ENCODE data around the gene C4BPA.

C4BPA gene

DNA sequence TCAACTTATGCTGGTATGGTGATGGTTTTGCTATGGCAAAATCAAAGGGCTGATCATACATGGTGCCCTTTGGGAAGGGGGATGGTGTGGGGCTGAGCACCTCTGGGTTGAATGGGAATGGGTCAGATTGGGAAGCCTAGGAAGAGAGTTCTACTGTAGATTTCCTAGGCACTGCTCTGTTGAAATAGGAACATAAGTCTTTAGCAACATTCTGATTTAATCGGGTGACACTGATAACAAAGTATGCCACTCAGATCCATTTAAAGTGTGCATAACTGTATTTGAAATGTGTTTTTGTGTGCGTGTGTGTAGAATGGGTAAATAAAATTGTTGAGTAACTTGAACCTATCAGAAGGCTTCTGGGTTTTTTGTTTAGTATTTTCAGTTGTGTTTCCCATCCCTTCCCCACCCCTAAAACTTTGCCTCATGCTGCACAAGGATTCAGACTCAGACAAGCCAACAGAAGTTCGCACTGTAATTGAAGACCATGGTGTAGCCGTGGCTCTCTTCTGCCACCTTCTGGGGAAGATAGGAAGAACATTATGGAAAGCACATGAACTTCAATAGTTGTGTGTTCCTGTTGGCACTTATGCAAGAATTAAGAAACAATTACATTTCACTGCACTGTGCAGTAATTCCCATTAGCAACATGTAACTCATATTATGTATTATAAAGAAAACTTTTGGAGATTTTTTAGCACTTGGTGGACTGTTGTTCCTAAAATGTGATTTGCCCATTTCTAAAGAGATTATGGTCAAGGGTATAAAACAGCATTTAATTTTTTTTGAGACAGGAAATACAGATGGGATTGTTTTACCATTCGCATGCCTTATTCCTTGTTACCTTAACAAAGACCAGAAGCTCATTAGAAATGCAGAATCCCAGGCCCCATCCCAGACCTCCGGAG lies 26.3 kb upstream of the C4BPA start:
- DNase-seq: peak; percentile 41

DNA sequence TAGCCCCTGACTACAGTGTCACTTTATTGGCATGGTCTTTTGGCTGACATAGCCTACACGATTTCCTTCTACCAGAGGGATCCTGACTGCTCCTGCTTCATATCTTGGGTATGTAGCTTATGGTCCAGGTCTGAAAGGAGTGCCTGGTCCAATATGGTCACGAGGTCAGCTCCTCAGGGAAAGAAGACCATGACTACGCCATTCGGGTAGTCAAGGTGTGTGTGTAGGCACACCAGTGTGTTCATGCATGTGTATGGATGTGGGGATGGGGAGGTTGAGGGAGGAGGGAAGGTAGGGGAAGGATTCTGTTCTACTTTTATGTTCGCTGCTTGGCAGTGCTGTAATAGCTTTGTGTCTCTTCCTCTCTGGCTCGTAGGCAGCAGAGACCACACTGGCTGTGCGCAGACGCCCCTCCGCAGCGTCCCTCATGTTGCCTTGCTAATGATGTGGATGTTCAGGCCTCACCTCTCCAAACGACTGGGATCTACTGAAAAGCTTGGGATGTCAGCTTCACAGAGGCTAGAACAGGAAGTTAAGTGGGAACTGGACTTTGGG lies 25.4 kb upstream of the C4BPA start:
- DNase-seq: no peak

DNA sequence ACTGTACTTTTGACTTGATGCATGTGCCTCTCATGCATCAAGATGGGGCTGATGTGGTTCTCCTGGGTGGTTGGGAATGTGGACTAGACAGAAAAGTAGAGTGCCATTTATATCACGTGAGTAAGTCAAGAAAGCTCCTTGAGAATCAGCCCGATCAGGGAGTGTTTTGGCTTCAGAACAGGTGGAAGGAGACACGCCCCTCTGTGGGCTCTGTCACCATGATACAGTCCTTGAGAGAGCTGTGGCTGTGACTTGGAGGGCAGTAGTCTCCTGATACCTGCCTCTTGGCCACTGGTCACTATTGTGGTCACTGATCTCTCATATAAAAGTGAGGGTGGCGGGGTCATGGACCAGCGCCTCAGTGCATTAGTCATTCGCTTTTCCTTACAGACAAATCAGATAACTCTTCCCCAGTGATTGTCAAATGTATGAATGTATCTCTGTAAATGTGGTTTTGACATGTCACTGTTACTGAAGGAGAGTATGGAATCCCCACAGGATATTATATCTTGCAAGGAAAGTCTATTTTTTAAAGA lies 24.3 kb upstream of the C4BPA start:
- DNase-seq: no peak

DNA sequence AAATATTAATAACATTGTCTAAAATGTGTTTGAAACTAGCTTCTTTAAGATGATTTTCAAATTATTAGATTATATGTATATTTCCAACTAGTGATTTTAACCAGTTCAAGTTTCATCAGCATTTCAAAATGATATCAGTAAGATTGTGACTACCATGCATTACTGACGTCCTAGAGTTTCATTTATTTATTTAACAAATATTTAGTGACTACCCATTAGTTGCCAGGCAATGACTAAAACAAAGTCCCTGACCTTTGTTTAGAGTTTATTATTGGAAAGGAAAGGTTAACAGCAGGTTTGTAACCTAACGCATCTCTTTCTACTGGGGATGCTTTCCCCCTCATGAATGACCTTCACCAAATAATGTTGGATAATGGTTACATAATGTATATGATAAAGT lies 22.9 kb upstream of the C4BPA start:
- DNase-seq: no peak

DNA sequence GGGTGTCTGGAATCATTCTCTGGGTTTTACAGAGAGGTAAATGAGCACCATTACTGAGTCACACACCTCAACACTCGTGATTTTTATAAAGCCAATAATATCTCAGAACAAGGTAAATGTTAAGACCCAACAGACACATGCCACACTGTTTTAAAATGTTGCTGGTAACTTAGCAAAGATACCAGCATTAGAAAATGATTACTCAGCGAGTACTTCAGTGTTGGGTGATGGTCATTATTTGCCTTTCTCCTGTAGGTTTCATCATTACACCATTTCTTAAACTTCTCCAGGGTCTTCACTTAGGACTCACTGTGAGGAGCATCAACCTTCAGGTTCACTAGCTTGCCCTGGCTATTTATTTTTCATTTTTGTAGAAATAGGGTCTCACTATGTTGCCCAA lies 22.2 kb upstream of the C4BPA start:
- no peak for DNase-seq

DNA sequence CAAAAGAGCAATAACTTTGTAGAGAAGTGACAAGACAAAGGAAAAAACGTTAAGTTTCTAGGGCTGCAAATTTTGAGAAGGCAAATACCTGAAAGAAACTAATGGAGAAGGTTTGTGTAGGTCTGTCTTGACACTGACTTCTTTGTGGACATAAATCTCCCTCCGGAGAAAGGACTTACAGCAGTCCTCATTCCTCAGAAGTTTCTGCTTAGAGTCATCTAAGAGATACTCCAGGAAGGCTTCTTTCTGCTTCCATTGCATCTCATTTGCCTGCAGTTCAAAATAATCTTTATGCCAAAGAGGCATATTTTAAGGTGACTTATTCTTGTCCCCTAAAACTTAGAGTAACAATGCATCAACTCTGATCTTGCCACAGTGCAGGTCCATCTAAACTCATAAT lies 19.8 kb upstream of the C4BPA start:
- no peak for DNase-seq

DNA sequence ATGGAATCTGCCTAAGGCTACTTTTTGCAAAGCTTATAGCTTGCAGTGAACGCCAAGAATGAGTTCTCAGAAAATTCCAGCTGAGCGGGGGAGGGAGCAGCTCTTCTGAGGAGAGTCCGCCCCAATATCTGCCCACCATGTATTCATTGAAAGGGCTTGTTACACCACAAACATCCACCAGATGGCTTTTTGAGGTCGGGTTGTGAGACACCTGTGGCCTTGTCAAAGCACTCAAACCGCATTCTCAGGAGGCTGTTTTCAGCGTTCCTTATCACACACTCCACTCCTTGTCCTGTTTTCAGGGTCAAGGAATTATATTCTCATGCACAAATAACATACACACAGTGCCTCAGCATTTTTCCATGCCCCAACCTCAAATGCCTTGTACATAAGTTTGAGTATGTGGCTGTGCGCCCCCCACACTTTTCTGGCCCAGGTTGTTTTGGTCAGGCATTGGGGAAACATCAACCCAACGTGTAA lies 19.3 kb upstream of the C4BPA start:
- DNase-seq: peak; percentile 28

DNA sequence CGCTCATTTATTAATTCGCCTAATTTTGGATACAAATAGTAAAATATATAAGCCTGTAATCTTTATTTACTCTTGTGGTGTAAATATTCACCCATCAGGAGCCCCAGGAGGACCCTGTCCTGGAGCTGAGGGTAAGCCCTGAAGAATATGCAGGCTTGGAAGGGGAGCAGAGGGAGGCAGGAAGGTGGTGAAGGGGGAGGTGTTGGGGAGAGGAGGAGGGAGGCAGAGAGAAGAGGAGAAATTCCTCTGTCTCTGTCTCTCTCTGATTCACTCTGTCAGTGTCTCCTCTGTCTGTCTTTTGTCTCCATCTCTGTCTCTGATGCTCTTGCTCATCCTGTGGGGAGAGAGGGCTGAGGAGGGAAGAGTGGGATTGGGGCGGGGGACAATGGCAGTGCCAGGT lies 18.1 kb upstream of the C4BPA start:
- no peak for DNase-seq

DNA sequence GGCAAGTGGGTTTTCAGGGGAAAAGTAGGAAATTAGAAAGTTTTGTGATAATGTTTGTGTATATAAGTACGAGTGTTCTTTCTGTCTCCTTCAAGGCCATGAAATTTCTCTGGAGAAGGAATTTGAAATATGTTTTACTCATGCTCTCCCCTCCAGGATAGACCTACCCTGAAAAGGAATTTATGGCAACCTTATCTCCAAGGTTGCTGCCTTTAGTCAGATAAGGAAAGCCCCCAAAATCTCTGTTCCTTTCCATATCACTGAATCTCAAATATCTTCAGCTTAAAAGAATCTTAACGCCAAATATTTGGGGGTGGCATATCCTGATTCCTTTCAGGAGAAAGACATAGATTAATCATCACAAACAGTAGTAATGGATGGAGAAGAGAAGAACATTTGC lies 15.9 kb upstream of the C4BPA start:
- no peak for DNase-seq

DNA sequence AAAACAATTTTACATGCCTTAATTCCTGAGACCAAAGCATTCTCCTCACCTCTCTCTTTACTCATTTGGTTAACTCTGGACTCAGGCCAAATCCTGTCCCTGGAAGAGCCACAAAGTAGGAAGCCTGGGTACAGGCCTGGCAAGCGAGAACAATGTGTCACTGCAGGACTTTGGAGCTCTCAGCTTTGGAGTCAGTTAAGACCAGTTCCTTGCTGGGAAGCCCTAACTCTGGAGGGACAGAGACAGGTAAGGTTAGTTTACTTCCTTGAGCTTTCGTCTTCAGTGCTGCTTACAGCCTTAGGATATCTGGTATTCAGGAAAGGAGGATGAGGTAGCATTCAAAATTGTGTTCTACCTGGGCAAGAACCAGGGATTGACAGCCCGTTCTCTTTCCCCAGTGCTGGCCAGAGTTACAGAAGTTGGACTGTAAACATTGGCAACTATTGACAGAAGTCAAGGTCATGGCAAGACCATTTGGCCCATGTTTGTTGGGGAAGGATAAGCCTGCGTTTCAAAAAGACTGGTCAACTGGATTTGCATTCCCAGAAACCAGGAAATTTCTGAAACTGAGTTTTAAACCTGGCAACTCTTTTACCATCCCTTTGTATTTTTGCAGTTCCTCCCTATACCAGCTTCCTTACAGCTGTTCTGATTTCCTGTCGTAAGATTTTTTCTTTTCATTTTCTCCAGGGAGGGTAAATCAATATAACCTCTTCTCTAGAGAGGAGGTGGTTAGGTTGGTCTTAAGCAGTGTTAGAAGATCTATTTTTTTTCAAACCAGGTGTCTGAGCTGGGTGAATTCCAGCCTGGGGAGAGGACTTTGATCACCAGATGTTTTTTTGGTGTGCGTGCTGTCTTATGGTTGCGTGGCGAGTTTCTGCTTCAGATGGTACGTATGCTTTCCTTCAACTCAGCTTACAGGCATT lies 15.1 kb upstream of the C4BPA start, which contains the start of gene C4BPB:
C4BPB (plus strand) TSS at position 160 of the 926 bp plus-strand sequence; CDS start at position 832, 672 bp downstream.
- no peak for DNase-seq

DNA sequence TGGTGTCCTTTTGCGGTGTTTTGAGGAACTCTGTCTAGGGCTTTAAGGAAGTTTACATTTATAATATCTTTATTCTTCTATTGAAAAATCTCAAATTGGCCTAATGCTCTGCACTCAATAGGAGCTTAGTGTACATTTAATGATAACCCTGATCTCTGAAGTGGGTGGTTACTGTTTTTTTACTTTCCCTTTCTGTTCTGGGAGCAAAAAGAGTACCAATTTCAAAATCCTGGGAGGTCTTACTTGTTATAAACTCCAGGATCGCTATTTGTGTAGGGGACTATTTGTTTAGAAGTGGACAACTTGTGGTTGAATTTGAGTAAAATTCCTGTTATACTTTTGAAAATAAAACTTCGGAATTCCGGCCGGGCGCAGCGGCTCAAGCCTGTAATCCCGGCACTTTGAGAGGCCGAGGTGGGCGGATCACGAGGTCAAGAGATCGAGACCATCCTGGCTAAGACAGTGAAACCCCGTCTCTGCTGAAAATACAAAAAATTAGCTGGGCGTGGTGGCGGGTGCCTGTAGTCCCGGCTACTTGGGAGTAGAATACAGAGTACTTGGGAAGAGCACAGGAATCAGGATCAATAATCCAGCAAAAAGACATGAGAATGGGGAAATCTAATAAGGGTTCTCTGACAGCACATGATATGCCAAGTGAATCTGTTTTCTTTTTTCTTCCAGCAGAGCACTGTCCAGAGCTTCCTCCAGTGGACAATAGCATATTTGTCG lies 14.2 kb upstream of the C4BPA start:
- no peak for DNase-seq

DNA sequence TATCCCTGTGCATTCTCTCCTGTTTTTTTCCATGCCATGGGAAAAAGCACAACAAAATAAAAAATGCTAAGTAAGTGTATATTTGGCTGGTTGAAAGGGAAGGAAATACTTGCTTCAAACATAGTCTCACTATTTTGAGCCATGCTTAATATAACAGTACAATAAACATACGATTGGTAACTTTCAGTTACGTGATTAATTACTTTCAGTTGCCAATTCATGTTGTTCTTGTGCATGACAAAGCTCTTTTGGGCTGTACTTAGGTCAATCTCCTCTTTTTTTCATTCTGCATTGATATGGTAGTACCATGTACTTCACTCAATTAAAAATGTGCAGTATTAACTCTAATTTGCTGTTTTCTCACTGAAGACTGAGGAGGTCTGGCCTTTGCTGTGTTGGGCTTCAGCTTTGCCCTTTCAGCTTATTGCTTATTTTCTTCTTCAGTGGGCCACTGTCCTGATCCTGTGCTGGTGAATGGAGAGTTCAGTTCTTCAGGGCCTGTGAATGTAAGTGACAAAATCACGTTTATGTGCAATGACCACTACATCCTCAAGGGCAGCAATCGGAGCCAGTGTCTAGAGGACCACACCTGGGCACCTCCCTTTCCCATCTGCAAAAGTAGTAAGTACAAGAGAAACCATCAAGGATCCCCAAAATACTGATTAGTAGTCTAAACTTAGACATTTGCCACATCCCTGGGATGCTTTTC lies 12.7 kb upstream of the C4BPA start:
- DNase-seq: no peak

DNA sequence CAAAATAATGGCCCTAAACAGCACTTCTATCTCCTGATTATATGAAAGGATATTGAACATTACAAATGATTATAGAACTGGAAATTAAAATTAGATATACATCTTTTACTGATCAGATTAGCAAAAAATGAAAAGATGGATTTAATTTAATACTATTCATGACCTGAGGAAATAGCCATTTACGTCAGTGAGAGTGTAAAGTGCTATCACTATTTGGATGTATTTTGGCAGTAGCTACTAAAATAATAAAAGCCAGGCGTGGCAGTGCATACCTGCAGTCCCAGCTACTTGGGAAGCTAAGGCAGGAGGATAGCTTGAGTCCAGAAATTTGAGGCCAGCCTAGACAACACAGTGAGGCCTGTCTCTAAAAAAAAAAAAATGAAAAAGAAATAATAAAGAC lies 10.1 kb upstream of the C4BPA start:
- no peak for DNase-seq

DNA sequence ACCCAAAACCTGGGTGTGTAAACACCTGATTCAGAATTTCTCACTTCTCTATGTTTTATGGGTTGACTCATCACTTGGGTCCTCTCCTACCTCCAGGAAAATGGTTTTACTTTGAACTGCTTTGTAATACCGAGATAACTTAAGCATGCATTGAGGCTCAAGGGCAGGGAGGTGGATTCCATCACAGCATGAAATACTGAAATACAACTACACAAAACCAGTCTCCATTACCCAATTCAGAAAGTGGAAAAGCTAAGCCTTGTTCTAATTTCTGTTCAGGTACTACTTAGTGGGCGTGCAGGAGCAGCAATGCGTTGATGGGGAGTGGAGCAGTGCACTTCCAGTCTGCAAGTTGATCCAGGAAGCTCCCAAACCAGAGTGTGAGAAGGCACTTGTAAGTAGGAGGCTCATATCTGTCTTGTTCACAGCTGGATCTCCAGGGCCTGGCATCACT lies 6.1 kb upstream of the C4BPA start:
- DNase-seq: peak; percentile 18

DNA sequence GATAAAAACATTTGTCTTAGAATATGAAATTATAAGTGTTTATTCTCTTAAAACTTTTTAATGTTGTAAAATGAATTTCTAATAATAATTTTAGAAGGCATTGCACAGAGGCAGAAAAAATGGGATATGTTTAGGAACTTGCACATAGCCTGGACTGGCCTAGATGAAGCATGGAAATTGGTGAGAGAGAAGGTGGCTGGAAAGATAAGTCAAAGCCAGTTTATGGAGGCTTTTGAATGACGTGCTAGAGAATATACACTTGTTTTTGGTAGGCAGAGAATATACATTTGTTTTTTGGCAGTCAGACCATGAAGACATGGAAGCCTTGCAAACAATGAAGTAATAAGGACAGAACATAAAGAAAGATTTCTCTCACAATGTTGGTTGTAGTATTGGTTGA lies 2.3 kb upstream of the C4BPA start:
- no peak for DNase-seq

DNA sequence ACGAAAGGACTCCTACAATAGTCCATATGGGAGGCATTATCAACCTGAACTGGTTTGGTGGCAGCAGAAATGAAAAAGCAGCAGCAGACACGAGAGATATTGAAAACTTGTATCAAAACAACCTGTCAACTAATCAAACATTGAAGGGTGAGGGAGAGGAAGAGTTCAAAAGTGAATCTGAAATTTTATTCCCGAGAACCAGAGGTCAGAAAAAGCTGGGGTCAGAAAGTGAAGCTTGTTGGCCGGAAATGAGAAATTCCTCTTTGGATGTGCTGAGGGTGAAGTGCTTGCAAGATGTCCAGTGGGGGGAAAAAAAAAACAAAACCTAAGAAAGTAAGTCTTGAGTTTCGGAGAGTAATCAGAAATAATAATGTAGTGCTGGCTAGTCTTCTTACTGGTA lies 1.9 kb upstream of the C4BPA start:
- DNase-seq: no peak

DNA sequence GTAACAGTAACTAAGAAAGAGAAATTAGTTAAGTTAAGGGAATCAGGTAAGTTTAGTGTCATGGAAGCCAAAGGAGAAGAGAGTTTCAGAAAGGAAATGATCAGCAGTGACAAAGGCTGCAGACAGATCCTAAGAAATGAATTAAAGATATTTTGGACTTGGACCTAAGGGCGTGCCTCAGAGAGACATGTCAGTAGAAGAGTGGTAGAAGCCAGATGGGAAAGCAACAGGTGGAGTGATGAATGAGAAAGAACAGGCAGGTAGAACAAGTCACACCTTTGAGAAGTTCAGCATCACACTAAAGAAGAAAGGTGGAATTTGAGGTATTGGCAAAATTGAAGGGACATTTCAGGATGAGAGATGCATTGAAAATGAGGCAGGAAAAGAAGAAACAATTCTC lies 1.4 kb upstream of the C4BPA start:
- DNase-seq: no peak

DNA sequence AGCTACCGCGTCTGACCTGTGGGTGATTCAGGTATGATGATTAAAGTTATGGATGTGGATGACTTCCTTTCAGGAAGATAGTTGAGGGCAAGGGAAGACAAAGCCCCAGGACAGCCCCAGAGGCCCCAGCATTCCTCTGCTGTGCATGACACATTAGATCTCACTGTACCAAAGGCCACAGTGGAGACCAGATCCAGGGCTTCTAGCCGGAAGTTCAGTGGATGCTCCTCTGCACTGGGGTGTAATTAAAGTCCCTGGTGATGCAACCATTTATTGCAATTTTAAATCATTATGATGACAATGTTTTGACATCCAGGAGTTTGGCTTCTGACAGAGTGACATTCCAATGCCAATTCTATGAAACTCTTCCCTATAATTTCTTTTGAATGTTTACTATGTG lies 5.0 kb downstream of the C4BPA start:
- DNase-seq: no peak

DNA sequence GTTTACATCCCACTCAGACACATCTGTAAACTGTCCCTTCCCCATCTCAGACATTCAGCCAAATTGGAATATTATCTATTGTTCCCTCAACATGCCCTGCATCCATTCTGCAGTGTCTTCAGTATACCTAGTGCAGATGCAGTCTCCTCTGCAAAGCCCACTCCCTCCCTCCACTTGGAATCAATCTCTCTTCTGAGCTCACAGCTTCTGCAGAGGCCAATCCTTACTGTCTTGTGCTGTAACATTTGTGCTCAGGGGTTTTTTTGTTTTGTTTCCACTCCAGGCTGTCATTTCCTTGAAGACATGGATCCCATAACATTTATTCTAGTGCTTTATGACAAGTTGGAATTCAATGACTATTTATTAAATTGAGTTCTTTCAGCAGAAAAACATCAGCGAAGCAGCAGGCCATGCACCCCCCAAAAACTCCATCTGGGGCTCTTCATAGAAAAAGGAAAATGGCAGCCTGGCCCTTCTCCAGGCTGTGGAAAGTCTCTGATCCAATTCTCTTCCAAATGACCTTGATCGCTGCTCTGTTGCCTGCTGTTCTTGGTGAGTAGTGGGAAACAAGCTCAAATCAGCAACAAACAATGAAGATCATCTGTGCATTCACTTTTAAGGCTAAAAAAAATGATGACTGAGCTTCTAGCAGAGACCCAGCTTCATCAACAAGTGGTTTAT lies 8.7 kb downstream of the C4BPA start:
- no peak for DNase-seq

DNA sequence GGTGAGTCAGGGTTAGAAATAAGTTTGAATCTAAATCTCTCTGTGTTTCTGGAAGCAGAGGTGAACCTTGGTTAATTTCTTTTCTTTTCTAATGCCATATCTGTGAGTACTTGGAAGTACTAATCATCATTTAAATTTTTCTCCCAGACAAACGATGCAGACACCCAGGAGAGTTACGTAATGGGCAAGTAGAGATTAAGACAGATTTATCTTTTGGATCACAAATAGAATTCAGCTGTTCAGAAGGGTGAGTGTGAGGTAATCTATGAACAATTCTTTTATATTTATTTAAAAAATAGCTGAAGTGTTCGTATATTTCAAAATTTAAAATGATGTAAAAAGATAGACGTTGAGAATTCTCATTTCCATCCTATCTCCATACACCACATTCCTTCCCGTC lies 11.2 kb downstream of the C4BPA start:
- no peak for DNase-seq

DNA sequence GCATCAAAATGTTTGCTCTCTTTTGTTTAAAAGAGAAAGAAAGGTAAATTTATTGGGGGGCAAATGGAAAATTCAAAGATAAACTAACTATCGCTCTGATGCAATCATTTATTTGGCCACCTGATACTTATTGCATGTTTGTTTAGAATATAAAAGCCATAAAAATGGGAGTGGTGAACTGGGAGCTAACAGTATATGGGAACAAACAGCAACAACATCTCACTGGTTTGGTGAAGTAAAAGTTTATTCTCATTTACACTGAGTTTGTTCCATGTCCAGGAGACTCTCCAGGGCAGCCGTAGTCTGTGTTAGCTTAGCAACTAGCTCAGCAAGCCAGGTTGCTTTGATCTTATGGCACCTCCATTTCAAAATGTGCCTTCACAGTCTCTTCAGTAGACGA lies 20.4 kb downstream of the C4BPA start:
- no peak for DNase-seq
